HepG2 (cell line): ENCODE data around the gene SLC25A22. TPM values are rescaled to one million over a fixed set of nuclear protein-coding genes. Genes with fewer than 3 reads are reported as not detected.
A peak's percentile ranks its signal among the peaks of the same experiment; 100 is the strongest.

Source experiments
- ATRX ChIP-seq: sonication (generic); formaldehyde crosslinking; IDR thresholded peaks from 2 replicates; pipeline ENCODE4 v1.4.0; 2020; ENCODE audit warnings: missing genetic modification reagents, borderline replicate concordance
- CEBPB ChIP-seq: IDR thresholded peaks from 2 replicates; pipeline ENCODE4 v1.6.1; 2011; ENCODE audit warnings: low read depth, low read length, improper control_type of control experiment, borderline replicate concordance
- ELK4 ChIP-seq: sonication (generic); formaldehyde crosslinking; IDR thresholded peaks from 2 replicates; pipeline ENCODE4 v1.9.0; 2021; ENCODE audit warnings: missing genetic modification reagents, borderline replicate concordance
- HES4 ChIP-seq: sonication (generic); formaldehyde crosslinking; IDR thresholded peaks from 2 replicates; pipeline ENCODE4 v1.9.0; 2021; ENCODE audit warnings: mild to moderate bottlenecking, missing genetic modification reagents, borderline replicate concordance
- HHEX ChIP-seq: IDR thresholded peaks from 2 replicates; pipeline ENCODE4 v1.6.1; 2016; ENCODE audit warnings: control low read depth
- LRRFIP1 ChIP-seq: sonication (generic); formaldehyde crosslinking; conservative IDR thresholded peaks from 2 replicates; pipeline ENCODE4 v1.4.0; 2020; ENCODE audit warnings: missing genetic modification reagents
- TMF1 ChIP-seq: sonication (generic); formaldehyde crosslinking; IDR thresholded peaks from 2 replicates; pipeline ENCODE4 v1.8.1; 2022; ENCODE audit warnings: low read depth, missing genetic modification reagents
- WIZ ChIP-seq: sonication (generic); formaldehyde crosslinking; IDR thresholded peaks from 2 replicates; pipeline ENCODE4 v1.5.1; 2020; ENCODE audit warnings: mild to moderate bottlenecking, missing genetic modification reagents
- YEATS2 ChIP-seq: sonication (generic); formaldehyde crosslinking; IDR thresholded peaks from 2 replicates; pipeline ENCODE4 v1.4.0; 2020; ENCODE audit warnings: missing genetic modification reagents, borderline replicate concordance
- ZKSCAN5 ChIP-seq: sonication (generic); formaldehyde crosslinking; IDR thresholded peaks from 2 replicates; pipeline ENCODE4 v1.5.1; 2020; ENCODE audit warnings: mild to moderate bottlenecking, missing genetic modification reagents
- ZNF597 ChIP-seq: sonication (generic); formaldehyde crosslinking; IDR thresholded peaks from 2 replicates; pipeline ENCODE4 v1.5.0; 2020; ENCODE audit warnings: missing genetic modification reagents
- ZNF639 ChIP-seq: conservative IDR thresholded peaks from 2 replicates; pipeline ENCODE4 v1.6.1; 2018; ENCODE audit warnings: missing genetic modification reagents
- ZNF781 ChIP-seq: sonication (generic); formaldehyde crosslinking; IDR thresholded peaks from 2 replicates; pipeline ENCODE4 v1.5.1; 2020; ENCODE audit warnings: borderline replicate concordance, mild to moderate bottlenecking, missing genetic modification reagents; ENCODE audit errors: not compliant biosample characterization
- ZNF788 ChIP-seq: sonication (generic); formaldehyde crosslinking; IDR thresholded peaks from 2 replicates; pipeline ENCODE4 v1.5.0; 2020; ENCODE audit warnings: mild to moderate bottlenecking, missing genetic modification reagents, borderline replicate concordance
- polyA plus RNA-seq, 8 experiments: library from polyadenylated mRNA; depleted of rRNA in 3 of 8; stranded (reverse) in 7 of 8; unstranded in 1 of 8; fragments of >200 nt; fragmentation: Illumina TruSeq in 4 of 8; extraction: Trizol in 4 of 8; gene quantifications; 2 replicates each; pipeline versions ENCODE4 v1.2.1 to v1.2.3, GENCODE V29; 2011 to 2016; ENCODE audit warnings: low read depth in 4 of 8, missing spikeins in 1 of 8, mixed read lengths in 1 of 8; ENCODE audit not compliant: insufficient read depth in 1 of 8
- total RNA-seq, 5 experiments: library from RNA; depleted of rRNA; stranded (reverse); fragments of >200 nt; fragmentation: Illumina TruSeq; extraction: Trizol; gene quantifications; 2 replicates each; pipeline ENCODE4 v1.2.3, GENCODE V29; 2016; ENCODE audit warnings: low read depth in 1 of 5
- TF ChIP-seq, protein P1 (sequence below): sonication (generic); formaldehyde crosslinking; conservative IDR thresholded peaks from 2 replicates; pipeline ENCODE4 v1.8.0; 2022; ENCODE audit warnings: mild to moderate bottlenecking, moderate library complexity, missing genetic modification reagents
- TF ChIP-seq, protein P2 (sequence below): sonication (generic); formaldehyde crosslinking; IDR thresholded peaks from 2 replicates; pipeline ENCODE4 v1.4.0; 2020; ENCODE audit warnings: mild to moderate bottlenecking, missing genetic modification reagents

Gene SLC25A22
- total and polyA plus RNA-seq, 2 of the 13 experiments (the other 11 are each of a cell fraction or from before 2014, with no cell fraction given): 12.4 to 19.2 TPM

DNA sequence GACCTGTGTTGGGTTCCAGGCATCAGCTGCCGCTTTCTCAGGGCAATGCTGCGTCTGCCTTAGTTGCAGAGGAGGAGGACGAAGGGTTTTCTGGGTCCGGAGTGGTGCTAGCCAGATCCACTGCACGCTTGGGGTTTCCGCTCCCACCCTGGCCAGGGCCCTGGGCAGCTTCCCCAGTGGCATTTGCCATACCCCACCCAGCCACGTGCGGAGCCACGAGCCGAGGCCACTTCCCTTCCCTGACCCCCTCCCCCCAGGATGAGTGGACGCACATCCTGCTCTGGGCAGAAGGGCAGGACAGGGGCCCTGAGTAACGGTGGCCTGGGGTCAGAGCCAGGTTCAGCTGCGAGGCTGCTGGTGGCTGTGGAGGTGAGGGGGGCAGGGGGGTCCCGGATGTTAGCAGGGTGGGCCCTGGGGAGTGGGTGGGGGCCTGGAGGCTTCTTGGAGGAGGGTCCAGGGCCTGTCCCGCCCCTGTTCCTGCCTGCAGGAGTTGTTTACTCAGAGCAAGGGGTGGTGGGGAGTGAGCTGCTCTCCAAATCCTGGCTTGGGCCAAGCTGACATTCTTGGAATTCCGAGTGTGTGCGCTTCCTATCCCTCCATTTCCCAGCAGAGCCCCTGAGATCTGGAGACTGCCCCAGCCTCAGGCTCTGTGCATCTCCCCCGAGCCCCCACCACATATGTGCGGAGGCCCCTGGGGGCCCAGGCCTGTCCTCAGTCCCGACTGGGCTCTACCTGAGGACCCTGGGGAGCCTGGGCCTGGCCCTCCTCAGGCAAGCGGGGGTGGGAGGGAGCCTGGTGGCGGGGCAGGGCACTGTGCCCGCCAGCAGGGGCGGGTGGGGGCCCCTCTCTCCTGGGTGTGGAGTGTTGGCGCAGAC is 46.0 kb upstream of the SLC25A22 start (continued):
- TF ChIP-seq ZNF597 (no peak), HES4 (CRISPR knock-in tag) (no peak), LRRFIP1 (CRISPR knock-in tag) (no peak), ZNF639 (CRISPR knock-in tag) (no peak; the same call in 1 of the 2 replicates), ATRX (CRISPR knock-in tag) (no peak), ELK4 (CRISPR knock-in tag) (no peak), CEBPB (no peak), ZNF781 (CRISPR knock-in tag) (no peak), ZNF788 (CRISPR knock-in tag) (peak; percentile 52; the same call in 1 of the 2 replicates), TMF1 (CRISPR knock-in tag) (no peak), WIZ (CRISPR knock-in tag) (no peak), ZKSCAN5 (no peak), YEATS2 (peak; percentile 74; the same call in 1 of the 2 replicates), HHEX (CRISPR knock-in tag) (no peak)
- TF ChIP-seq, protein P1, sequence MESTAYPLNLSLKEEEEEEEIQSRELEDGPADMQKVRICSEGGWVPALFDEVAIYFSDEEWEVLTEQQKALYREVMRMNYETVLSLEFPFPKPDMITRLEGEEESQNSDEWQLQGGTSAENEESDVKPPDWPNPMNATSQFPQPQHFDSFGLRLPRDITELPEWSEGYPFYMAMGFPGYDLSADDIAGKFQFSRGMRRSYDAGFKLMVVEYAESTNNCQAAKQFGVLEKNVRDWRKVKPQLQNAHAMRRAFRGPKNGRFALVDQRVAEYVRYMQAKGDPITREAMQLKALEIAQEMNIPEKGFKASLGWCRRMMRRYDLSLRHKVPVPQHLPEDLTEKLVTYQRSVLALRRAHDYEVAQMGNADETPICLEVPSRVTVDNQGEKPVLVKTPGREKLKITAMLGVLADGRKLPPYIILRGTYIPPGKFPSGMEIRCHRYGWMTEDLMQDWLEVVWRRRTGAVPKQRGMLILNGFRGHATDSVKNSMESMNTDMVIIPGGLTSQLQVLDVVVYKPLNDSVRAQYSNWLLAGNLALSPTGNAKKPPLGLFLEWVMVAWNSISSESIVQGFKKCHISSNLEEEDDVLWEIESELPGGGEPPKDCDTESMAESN (CRISPR knock-in tag): peak; percentile 80; the same call in 1 of the 2 replicates
- TF ChIP-seq, protein P2, sequence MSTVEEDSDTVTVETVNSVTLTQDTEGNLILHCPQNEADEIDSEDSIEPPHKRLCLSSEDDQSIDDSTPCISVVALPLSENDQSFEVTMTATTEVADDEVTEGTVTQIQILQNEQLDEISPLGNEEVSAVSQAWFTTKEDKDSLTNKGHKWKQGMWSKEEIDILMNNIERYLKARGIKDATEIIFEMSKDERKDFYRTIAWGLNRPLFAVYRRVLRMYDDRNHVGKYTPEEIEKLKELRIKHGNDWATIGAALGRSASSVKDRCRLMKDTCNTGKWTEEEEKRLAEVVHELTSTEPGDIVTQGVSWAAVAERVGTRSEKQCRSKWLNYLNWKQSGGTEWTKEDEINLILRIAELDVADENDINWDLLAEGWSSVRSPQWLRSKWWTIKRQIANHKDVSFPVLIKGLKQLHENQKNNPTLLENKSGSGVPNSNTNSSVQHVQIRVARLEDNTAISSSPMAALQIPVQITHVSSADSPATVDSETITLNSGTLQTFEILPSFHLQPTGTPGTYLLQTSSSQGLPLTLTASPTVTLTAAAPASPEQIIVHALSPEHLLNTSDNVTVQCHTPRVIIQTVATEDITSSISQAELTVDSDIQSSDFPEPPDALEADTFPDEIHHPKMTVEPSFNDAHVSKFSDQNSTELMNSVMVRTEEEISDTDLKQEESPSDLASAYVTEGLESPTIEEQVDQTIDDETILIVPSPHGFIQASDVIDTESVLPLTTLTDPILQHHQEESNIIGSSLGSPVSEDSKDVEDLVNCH: no peak
